WTC11 (cell line): Measurements from ENCODE around the gene TDRD6. TPM values are rescaled to one million over a fixed set of nuclear protein-coding genes. Genes with fewer than 3 reads are reported as not detected.

ENCODE experiments used
- ATAC-seq: fragments of 200-7000 bp; cut with Tn5 transposase; 2 replicates; pipeline ENCODE4 v1.10.0; 2021; ENCODE audit warnings: mild to moderate bottlenecking, moderate library complexity
- CTCF ChIA-PET: fragments of 300-600 bp; sonication (Branson Sonifier 250); formaldehyde crosslinking; loops from one replicate; lab custom pipeline; 2021; ENCODE audit warnings: antibody characterized with exemption; lab: Charles Lee
- POLR2A ChIA-PET: fragments of 350-600 bp; sonication (Branson Sonifier 250); formaldehyde crosslinking; loops from one replicate; lab custom pipeline; 2021; ENCODE audit warnings: antibody characterized with exemption; lab: Charles Lee
- DNase-seq: peaks from one replicate; pipeline ENCODE4 v3.0.0; 2021; ENCODE audit warnings: low spot score
- H3K27ac Mint-ChIP-seq: 2 replicates; pipeline ENCODE4 v1.8.0; 2021; ENCODE audit warnings: mixed read lengths
- H3K27me3 Mint-ChIP-seq: 2 replicates; pipeline ENCODE4 v1.8.0; 2021; ENCODE audit warnings: low read depth, mild to moderate bottlenecking, moderate library complexity, mixed read lengths
- H3K36me3 Mint-ChIP-seq: 2 replicates; pipeline ENCODE4 v1.8.0; 2021; ENCODE audit warnings: mixed read lengths
- H3K4me1 Mint-ChIP-seq: 2 replicates; pipeline ENCODE4 v1.8.0; 2022; ENCODE audit warnings: mixed read lengths
- H3K4me3 Mint-ChIP-seq: 2 replicates; pipeline ENCODE4 v1.8.0; 2021; ENCODE audit warnings: mild to moderate bottlenecking, moderate library complexity, mixed read lengths
- H3K9me3 Mint-ChIP-seq: 2 replicates; pipeline ENCODE4 v1.8.0; 2021; ENCODE audit warnings: mixed read lengths
- ARID4B ChIP-seq: sonication (generic); formaldehyde crosslinking; IDR thresholded peaks from 2 replicates; pipeline ENCODE4 v1.8.0; 2023; ENCODE audit warnings: missing genetic modification reagents, mild to moderate bottlenecking, borderline replicate concordance
- E2F1 ChIP-seq: sonication (generic); formaldehyde crosslinking; IDR thresholded peaks from 2 replicates; pipeline ENCODE4 v1.8.0; 2022; ENCODE audit warnings: mild to moderate bottlenecking, missing genetic modification reagents
- GTF2I ChIP-seq: fragments of 250-450 bp; sonication (Bioruptor Pico); conservative IDR thresholded peaks from 2 replicates; pipeline ENCODE4 v1.4.0; 2021; ENCODE audit warnings: mild to moderate bottlenecking
- IRF2 ChIP-seq: sonication (generic); formaldehyde crosslinking; IDR thresholded peaks from 2 replicates; pipeline ENCODE4 v1.8.0; 2022; ENCODE audit warnings: low read depth, missing genetic modification reagents, borderline replicate concordance
- JAZF1 ChIP-seq: fragments of 250-450 bp; sonication (Bioruptor Pico); IDR thresholded peaks from 2 replicates; pipeline ENCODE4 v1.9.0; 2021; ENCODE audit warnings: moderate library complexity, mild to moderate bottlenecking, inconsistent platforms
- JUN ChIP-seq: sonication (generic); formaldehyde crosslinking; IDR thresholded peaks from 2 replicates; pipeline ENCODE4 v1.8.0; 2023; ENCODE audit warnings: mild to moderate bottlenecking, missing genetic modification reagents
- MYBL2 ChIP-seq: sonication (generic); formaldehyde crosslinking; IDR thresholded peaks from 2 replicates; pipeline ENCODE4 v1.8.1; 2023; ENCODE audit warnings: mild to moderate bottlenecking, moderate library complexity, missing genetic modification reagents
- NR2C2 ChIP-seq: sonication (generic); formaldehyde crosslinking; IDR thresholded peaks from 2 replicates; pipeline ENCODE4 v1.8.0; 2022; ENCODE audit warnings: mild to moderate bottlenecking, missing genetic modification reagents
- SOX15 ChIP-seq: fragments of 250-450 bp; sonication (Bioruptor Pico); IDR thresholded peaks from 2 replicates; pipeline ENCODE4 v1.9.0; 2021; ENCODE audit warnings: mild to moderate bottlenecking
- STAT6 ChIP-seq: sonication (generic); formaldehyde crosslinking; conservative IDR thresholded peaks from 2 replicates; pipeline ENCODE4 v1.8.1; 2023; ENCODE audit warnings: mild to moderate bottlenecking, low read depth, missing genetic modification reagents, moderate library complexity
- TCF7 ChIP-seq: sonication (generic); formaldehyde crosslinking; IDR thresholded peaks from 2 replicates; pipeline ENCODE4 v1.8.0; 2022; ENCODE audit warnings: mild to moderate bottlenecking, low read depth, missing genetic modification reagents, moderate library complexity
- ZNF671 ChIP-seq: fragments of 250-450 bp; sonication (Bioruptor Pico); IDR thresholded peaks from 2 replicates; pipeline ENCODE4 v1.8.0; 2021; ENCODE audit warnings: mild to moderate bottlenecking
- total RNA-seq: library from RNA; stranded (reverse); gene quantifications from 3 replicates; pipeline ENCODE4 v1.2.3, GENCODE V29; 2021
- TF ChIP-seq, protein P1 (sequence below): sonication (generic); formaldehyde crosslinking; IDR thresholded peaks from 2 replicates; pipeline ENCODE4 v1.8.1; 2022; ENCODE audit warnings: mild to moderate bottlenecking, moderate library complexity, missing genetic modification reagents
- TF ChIP-seq, protein P2 (sequence below): sonication (generic); formaldehyde crosslinking; IDR thresholded peaks from 2 replicates; pipeline ENCODE4 v1.8.1; 2023; ENCODE audit warnings: mild to moderate bottlenecking, moderate library complexity, missing genetic modification reagents

Gene TDRD6
- total RNA-seq, 1 experiment from 2014 or later: 0.04 TPM

DNA sequence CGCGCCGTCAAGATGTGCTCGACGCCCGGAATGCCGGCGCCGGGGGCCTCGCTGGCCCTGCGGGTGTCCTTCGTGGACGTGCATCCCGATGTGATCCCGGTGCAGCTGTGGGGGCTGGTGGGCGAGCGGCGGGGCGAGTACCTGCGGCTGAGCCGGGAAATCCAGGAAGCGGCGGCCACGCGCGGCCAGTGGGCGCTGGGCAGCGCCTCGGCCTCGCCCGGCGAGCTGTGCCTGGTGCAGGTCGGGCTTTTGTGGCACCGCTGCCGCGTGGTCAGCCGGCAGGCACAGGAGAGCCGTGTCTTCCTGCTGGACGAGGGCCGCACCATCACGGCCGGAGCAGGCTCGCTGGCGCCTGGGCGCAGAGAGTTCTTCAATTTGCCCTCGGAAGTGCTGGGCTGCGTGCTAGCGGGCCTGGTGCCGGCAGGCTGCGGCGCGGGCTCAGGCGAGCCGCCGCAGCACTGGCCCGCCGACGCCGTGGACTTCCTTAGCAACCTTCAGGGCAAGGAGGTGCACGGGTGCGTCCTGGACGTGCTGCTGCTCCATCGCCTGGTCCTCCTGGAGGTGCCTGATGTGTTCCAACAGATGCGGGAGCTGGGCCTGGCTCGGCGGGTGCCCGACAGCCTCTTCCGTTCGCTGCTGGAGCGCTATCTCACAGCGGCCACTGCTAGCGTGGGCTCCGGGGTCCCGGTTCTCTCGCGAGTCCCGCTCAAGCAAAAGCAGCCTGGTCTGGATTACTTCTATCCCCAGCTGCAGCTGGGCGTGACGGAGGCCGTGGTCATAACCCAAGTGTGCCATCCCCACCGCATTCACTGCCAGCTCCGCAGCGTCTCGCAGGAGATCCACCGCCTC, 656 bp downstream of the TDRD6 start:
- POLR2A ChIA-PET: no interaction called here
- no peaks in the 10 kb centered on the region for H3K9me3 Mint-ChIP-seq

GRCh38 chr6:46688966-46689335, 1.3 kb downstream of the TDRD6 start:
- no peak overlapping the region for H3K27ac Mint-ChIP-seq
- DNase-seq (no peak), ATAC-seq (no peak)
- H3K4me3 Mint-ChIP-seq: no peak overlapping the region
- CTCF ChIA-PET: no interaction called here
- H3K9me3 Mint-ChIP-seq: no peaks in the 10 kb centered on the region
- H3K4me1 Mint-ChIP-seq: no peaks in the 10 kb centered on the region
- no peaks in the 10 kb centered on the region for H3K36me3 Mint-ChIP-seq
- H3K27me3 Mint-ChIP-seq: no peaks in the 10 kb centered on the region
- POLR2A ChIA-PET: no interaction called here
- TF ChIP-seq TCF7: no peak
- TF ChIP-seq JUN: no peak
- TF ChIP-seq SOX15: no peak
- no peak for TF ChIP-seq IRF2 (CRISPR knock-in tag)
- no peak for TF ChIP-seq ZNF671 (CRISPR knock-in tag)
- TF ChIP-seq E2F1: no peak
- TF ChIP-seq STAT6 (CRISPR knock-in tag): no peak
- TF ChIP-seq JAZF1 (CRISPR knock-in tag): no peak
- TF ChIP-seq, protein P1, sequence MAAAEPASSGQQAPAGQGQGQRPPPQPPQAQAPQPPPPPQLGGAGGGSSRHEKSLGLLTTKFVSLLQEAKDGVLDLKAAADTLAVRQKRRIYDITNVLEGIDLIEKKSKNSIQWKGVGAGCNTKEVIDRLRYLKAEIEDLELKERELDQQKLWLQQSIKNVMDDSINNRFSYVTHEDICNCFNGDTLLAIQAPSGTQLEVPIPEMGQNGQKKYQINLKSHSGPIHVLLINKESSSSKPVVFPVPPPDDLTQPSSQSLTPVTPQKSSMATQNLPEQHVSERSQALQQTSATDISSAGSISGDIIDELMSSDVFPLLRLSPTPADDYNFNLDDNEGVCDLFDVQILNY (CRISPR knock-in tag): no peak
- no peak for TF ChIP-seq NR2C2 (CRISPR knock-in tag)
- no peak for TF ChIP-seq MYBL2
- no peak for TF ChIP-seq GTF2I (CRISPR knock-in tag)

More for the DNA sequence above, 656 bp downstream of the TDRD6 start:
- H3K27ac Mint-ChIP-seq: no peak overlapping the region
- CTCF ChIA-PET: no interaction called here
- DNase-seq (no peak), ATAC-seq (no peak)
- TF ChIP-seq TCF7 (no peak), ARID4B (CRISPR knock-in tag) (no peak), JAZF1 (CRISPR knock-in tag) (no peak)
- TF ChIP-seq, protein P2, sequence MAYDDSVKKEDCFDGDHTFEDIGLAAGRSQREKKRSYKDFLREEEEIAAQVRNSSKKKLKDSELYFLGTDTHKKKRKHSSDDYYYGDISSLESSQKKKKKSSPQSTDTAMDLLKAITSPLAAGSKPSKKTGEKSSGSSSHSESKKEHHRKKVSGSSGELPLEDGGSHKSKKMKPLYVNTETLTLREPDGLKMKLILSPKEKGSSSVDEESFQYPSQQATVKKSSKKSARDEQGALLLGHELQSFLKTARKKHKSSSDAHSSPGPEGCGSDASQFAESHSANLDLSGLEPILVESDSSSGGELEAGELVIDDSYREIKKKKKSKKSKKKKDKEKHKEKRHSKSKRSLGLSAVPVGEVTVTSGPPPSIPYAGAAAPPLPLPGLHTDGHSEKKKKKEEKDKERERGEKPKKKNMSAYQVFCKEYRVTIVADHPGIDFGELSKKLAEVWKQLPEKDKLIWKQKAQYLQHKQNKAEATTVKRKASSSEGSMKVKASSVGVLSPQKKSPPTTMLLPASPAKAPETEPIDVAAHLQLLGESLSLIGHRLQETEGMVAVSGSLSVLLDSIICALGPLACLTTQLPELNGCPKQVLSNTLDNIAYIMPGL (CRISPR knock-in tag): no peak
- H3K27me3 Mint-ChIP-seq: no peaks in the 10 kb centered on the region
- no peaks in the 10 kb centered on the region for H3K36me3 Mint-ChIP-seq
- no peaks in the 10 kb centered on the region for H3K4me1 Mint-ChIP-seq
- H3K4me3 Mint-ChIP-seq: no peak overlapping the region
